GM21526 (cell line): ENCODE data around the gene FCN1.

Source experiments
- ATAC-seq: cut with Tn5 transposase; IDR thresholded peaks from one replicate; pipeline ENCODE4 v1.9.1; 2021; ENCODE audit warnings: moderate library complexity; ENCODE audit not compliant: unreplicated experiment, low FRiP score

The FCN1 gene

DNA sequence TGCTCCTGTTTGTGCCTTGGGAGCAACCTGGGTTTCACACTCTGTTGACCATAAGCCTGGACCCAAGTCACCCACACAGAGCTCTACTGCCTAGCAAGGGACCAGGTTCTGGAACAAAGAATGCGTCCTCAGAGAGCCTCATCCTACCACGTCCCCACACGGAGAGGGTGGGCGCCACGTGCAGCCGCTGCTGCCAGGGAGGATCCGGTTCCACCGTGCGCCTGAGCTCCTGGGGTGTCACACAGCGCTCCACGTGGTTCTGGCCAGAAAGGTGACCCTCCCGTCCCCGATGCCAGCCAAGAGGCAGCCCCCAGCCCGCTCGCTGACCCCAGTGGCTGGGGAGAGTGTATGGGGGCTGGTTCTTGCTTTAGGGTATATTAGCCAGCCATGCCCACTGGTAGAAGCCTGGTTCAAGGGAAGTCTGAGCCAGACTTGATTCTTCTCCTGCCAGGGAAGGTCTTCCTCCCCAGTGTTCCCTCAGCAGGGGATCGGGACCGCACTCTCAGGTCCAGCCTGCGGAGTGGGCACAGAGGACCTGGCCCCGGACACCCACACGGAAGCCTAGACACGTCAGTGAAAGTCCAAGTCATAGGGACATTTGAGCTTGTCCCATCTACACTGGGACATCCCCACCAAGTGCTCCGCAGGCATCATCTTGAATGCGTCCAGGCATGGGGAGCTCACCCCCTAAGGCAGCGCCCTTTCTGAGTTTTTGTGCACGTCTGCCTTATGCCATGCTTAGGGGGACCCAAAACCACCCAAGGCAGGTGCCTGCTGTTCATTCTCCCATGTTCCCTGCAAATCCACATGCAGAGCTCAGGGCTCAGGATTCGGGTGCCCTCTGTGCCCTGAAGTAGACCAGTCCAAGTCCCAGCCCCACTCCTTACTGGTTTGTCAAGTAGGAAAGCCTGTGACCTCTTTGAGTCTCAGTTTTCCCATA, 2.4 kb downstream of the FCN1 start:
- ATAC-seq: no peak

DNA sequence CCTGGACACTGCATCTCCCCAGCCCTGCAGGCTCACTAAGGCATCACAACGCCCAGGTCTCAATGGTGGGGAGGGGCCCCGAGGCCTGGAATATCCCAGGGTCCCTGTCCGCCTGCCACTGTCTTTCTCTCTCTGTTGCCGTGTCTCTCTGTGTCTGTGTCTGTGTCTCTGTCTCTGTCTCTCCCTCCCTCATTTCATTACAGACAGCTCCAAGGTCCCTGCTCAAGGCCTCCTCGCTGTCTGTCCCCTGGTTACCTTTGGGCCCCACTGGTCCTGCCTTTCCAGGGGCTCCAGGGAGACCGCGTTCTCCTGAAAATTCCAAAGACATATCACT, 3.2 kb downstream of the FCN1 start:
- no peak for ATAC-seq

DNA sequence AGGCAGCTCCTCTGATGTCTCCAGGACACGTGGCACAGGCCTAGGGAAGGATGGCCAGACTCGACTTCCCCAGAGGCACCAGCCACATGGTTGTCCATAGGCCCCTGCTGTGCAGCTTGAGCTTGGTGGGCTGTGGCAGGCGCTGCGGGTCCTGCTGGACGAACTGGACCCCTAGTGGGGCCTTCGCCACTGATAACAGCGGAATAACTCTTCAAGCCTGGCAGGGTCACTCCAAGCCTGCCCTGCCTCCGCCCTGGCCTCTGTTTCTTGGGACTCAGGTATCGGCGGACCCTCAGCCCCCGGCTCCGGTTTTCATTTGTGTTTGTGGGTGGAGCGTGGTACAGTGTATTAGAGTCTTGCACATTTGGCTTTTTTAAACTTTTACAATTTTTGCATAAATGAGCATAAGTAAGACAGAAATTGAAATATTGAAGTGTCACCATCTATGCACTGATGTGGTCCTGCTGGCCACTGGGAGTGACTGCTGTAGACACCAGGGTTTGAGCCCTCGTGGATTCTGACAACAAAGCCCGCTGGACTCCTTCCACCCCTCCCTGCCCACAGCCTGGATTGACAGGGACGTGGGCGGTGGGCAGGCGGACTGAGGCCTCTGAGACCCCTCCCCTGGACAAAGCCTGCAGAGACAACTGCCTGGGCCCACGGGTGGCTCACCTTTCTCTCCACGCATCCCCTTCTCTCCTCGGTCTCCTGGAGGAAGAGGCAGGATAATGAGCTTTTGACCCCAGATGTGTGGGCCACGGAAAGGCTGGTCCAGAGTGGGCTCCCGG, 3.8 kb downstream of the FCN1 start:
- ATAC-seq: no peak

DNA sequence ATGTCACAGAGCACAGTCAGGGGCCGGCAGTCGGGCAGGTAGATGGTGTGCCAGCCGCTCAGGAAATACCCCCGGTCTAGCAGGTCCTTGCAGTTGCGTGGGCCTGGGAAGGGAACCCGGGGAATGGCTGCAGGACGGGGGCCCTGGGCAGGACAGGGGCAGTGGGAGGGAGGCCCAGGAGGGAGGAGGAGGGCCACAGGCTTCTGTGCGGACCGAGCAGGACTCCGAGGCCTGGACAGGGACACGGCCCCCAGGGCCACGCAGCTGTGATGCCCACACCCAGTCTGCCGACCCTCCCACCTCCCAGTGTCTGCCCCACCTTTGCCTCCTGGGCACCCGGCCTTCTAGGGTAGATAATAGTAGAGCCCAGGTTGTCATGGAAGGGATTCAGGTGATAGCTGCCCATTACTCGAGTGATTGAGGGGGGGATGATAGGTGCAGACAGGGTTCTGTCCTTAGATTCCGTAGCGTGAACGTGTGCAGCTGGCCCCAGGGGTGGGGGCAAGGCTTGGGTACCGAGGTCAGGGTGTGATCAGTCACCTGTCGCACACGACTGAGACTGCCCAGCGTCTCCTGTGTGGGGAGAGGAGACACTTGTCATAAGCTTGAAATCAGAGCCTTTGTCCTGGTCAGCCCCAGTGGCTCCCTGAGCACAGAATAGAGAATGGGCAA, 4.5 kb downstream of the FCN1 start:
- ATAC-seq: no peak

DNA sequence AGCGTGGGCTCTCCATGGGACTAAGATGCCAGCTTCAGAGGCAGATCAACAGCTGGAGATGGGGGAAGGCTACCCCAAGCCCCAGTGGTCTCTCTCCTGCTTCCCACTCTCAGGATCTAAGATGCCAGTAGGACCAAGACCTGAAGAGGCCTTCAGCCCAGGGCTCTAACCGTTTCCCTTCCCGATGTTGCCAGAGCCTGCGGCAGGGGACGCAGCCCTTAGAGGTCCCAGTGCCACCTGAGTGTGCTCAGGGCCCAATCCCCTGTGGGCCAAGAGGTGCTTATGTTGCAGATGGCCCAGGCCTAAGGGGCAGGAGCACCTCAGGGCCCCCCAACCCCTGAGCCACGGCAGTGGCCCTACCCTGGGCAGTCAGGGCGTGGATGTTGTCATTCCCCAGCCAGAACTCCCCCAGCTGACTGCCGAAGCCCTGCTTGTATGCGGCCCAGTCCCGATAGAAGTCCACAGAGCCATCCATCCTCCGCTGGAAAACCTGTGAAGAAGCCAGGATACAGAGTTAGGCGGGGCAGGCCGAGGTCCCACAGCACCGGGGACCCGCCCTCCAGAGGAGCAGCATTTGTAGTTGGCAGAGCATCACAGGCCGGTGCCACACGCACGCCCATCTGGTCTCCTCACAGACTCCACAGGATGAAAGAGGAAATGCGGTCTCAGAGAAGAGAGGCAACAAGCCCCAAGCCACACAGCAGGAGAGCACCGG, 5.4 kb downstream of the FCN1 start:
- ATAC-seq: no peak

DNA sequence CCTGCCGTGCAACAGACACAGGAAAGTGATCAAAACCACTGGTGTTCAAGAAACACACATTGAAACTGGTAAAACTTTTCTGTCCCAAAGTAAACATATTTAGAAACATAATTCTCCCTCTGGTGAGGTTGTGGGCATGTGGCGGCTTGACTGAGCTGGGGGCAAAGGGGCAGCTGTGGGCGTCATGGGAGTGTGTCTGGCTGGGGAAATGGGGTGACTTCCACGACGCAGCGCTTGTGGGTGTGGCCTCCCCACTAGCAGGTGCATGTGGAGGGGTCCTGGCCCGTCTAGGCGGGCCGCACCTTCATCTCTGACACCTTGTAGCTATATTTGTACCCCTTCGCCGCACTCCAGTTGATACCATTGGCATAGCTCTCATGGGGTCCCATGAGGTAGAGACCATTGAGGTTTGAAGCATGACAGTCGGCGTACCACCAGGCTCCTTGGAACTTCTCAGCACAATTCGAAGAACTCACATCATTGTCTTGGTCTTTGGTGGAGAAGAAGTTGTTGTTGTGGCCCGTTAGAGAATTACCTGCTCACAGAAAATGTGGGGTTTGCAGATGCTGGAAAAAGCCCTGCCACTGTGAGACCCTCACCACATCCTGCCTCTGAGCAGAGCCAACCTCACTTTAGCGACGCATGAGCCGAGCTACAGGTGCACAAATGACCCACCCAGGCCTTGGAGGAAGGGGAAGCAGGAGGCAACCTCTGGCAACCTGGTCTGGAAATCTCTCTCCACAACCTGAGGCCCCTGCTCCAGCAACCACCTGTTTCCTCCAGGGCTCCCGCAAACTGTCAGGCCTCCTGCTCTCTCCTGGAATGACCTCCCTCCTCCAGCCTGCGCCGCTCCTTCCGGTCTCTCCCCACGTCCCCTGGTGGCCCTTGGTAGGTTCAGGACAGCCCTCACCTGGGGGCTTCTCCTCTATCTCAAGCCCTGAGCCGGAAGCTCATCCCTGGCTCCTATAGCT, 7.9 kb downstream of the FCN1 start:
- no peak for ATAC-seq

DNA sequence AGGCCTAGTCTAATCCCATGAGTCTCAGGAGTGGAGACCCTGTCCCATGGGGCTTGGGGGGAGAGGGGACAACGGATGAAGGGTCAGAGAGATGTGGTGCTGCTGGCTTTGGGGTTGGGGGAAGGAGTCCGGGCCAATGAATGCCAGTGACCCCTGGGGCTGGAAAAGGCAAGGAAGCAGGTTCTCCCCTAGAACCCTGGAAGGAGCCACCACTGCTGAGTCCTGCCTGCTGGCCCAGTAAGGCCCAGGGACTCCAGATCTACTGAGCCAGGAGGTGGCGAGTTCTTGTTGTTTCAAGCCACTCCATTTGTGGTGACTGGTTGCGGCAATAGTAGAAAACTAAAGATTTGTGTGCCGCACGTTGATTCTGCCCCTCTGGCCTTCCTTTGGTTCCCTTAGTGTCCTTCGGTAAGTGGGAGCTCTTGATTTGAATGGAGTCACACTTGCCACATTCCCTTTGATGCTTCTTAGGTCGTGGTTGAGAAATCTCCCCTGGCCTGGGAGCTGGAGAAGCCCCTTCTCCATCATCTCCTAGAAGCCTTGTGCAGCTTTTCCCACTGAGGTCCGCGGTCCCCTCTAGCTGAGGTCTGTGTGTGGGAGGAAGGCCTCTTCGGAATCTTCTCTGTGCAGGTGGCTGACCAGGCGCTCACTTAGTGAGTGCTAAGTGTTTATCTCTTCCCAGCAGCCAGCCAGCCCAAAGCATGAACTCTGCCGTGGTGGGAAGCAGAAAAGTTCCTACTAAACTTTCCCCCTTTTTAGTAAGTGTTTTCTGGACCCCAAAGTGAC, 9.0 kb downstream of the FCN1 start:
- no peak for ATAC-seq

DNA sequence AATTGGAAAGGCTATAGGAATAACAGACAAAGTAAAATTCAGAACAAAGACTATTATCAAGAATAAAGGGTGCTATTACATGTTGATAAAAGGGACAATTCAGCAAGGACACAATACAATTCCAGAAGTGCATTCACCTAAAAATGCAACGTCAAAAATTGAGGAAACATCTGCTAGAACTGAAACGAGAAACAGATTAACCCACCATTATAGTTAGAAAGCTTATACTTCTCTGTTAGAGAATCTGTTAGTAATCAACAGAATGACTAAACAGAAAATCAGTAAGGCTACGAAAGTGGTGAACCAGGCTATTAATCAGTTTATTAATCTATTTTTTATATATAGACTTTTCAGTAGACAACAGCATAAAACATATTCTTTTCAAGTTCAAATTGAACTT, 14.8 kb downstream of the FCN1 start:
- no peak for ATAC-seq

DNA sequence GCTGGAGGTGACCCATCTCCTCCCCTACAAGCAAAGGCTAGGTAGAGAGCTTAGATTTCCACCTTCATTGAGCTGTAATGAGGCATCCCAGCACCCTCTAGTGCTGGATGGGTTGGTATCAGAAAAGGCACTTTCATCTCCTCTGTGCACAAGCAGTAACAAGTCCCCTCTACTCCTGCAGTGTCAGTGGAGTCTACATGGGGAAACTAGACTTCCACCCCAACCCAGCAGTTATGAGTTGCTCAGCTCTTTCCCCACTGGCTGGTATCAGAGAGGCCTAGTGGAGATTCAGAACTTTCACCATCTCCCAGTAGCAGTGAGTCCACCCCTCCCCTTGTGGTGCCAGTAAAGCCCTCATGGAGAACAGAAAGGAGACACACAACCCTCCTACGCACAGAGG, 17.9 kb downstream of the FCN1 start:
- ATAC-seq: no peak

DNA sequence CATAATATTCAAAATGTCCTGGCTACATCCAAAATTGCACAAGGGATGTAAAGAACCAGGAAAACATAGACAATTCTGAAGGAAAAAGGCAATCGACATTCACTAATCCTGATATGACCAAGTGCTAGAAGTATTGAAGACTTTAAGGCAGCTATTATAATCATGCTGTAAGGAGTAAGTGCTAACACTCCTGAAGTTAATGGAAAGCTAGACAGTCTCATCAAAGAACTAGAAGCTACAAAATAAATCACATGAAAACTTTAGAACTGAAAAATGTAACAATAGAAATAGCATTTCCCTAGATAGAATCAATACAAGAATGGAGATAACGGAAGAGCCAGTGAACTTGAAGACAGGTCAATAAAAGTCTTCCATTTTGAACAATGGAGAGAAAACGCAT, 18.5 kb downstream of the FCN1 start:
- ATAC-seq: no peak

DNA sequence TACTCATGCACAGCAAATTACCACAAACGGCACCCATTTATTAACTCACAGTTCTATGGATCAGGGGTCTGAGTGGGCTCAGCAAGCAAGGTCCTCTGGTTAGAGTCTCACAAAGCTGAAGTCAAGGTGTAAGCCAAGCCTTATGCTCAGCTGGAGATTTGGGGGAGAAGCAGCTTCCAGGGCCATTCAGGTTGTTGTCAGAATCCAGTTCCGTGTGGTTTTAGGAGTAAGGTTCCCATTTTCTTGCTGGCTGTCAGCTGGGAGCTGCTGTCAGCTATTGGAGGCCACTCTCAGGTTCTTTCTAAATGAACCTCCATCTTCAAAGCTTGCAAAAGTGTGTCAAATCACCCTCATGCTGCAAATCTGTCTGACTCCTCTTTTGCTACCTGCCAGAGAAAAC, 19.4 kb downstream of the FCN1 start:
- ATAC-seq: no peak

DNA sequence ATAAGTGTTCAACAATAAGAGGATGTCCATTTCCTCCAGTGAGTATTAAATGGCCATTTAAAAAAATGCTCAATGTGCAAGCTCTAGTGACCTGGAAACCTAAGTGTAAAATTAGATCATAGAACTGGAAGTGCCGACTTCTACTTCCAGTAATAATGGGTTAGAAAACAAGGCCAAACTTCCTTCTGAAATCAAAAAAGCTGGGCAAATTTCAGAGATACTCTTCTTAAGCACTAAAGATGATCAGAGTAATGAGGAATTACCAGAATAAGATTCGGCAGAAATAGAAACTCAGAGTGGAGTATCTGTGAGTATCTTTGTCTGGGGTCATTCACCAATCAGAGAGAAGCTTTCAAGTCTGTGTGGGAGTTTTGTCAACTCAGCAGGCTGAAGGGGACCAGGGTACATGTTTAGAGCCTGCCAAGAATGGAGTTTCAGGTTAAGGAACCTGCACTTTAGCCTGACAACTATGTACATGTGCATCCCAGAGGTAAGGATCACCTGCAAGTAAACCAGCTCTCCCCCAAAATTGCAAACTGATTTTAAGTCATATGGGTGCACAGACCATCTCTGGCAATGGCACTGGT, 20.0 kb downstream of the FCN1 start:
- no peak for ATAC-seq

DNA sequence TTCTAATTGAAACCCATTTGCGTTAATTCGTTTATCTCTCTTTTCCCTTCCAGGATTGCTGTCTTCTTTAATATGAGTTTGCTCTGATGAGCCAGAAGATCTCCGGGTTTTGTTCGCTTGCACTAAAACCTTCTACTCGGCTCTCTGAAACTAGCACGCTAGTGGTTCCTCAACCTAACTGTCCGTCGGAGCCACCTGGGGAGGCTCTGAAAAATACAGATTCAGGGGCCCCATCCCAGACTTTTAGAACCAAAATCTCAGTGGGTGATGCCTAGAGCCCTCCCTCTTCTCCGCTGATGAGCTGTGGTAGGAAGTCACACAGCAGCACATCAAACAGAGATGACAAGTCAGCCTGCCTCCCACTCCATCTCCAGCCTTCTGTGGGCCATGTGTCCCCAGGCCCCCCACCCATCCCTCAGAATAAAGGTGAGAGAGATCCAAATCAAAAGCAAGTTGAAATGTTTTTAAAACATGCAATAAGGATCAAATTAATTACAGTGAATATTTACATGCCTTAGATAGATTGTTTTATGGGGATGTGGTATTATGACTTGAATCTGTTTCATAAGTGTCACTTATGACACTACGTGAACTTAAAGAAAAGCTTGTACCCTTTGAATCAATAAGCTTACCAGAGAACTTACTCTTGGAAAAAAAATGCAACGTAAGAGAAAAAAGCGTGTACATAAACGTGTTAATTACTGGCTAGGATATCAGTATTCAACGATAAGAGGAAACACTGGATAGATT, 20.7 kb downstream of the FCN1 start:
- no peak for ATAC-seq

DNA sequence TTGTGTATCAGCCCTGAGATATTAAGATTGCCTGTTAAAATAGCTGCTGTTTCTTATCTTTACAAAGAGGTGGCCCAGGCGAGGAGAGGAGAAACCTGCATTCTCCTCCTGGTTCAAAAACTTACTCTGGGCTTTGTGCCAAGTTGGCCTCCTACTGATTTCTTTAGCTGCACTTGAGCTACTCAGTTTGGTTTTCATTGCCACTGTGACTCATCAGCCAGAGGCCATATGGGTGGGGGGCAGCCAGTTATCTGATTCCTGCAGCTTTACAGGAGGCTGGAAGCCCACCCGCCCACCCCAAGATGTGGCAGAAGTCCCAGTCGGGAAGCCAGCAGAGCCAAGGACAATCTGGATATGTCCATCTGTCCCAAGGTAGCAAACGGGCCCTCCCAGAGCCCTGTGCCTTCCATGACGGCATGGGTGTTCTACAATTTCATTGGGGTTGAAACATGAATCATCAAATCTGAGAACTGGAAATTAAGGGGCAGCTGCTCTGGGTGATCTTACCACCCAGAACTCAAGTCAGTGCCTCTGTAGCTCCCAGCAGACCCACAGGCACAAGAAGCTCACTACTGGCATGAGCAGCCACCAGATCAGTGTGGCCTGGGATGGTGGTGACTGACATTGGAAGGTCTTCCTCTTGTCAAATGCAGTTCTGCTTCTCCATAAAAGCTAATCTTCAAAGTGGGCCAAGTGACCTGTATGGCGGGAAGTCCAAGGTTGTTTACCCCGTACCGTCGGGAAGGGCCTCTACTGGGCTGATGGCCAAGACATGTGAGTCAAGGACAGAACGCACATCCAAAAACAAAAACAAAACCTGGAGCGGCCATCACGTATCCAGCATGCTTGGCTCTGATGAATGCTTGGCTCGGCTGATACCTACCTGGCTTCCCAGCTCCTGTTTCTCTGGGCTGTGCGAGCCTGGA, 21.5 kb downstream of the FCN1 start:
- ATAC-seq: no peak

DNA sequence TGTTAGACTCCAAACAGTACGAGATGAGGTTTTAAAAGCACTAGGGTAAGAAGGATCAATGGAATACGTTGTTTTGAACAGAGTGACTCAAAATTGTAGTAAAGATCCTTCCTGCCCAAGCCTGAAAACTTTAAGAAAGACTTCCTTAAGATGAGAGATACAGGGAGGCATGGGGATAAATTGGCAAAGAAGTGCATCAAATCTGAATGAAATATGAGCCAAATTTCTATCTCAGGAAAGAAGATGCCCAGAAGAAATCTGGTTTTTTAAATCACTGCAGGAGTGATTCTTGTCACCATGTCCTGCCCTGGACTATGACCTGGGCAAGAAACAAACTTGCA, 22.2 kb downstream of the FCN1 start:
- ATAC-seq: no peak

DNA sequence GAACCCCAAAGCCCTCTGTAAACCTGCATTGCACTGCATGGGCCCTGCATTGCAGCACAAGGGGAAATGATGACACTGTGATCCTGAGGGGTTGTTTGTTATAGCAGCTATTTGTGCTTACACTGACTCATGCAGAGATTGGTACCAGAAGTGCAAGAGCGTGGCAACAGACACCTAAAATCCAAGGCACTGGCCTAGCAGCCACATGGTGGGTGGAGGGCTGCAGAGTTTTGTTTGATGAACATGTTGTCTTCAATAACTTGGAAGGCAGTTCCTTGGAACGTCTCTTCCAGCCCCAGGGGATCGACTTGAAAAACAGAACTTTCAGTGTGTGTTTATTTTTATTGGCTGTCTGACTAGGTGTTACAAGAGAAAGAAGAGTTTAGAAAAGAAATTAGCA, 22.6 kb downstream of the FCN1 start:
- no peak for ATAC-seq
